Ovary (tissue), 3 donors: Measurements from ENCODE around the gene KCTD3.

Source experiments
- POLR2A ChIP-seq: fragments of 450-650 bp; IDR thresholded peaks from one replicate; pipeline ENCODE4 v1.6.1; 2017; ENCODE audit warnings: antibody characterized with exemption, mild to moderate bottlenecking, moderate library complexity
- TF ChIP-seq, protein P1 (sequence below), 3 donors: fragments of 450-650 bp in 2 of 3; fragments of 200-600 bp in 1 of 3; IDR thresholded peaks; one replicate each; pipeline versions ENCODE4 v1.5.1 to v1.8.0; 2016 to 2022; ENCODE audit warnings: antibody characterized with exemption in 3 of 3, mild to moderate bottlenecking in 1 of 3
- donor health status: DM: no; HTN: no; CAD: no.

DNA sequence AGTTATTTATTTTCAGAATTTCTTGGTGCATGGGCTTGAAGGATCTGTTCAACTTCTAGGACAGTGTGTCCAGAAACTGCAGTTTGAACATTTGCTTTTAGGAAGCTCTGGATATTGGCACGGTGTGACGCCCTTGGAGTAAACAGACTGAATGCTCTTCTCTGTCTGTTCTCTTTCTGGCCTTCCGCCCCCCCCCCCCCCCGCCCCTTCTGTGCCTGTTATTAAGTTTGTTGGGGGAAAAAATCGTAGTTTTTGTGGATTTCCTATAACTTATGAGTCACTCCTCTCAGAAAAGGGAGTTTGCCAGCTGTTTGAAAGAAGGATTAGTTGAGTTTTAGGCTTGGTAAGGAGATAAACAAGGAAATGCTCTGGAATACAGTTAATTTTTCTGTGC, 1.2 kb downstream of the KCTD3 start:
- TF ChIP-seq, protein P1, sequence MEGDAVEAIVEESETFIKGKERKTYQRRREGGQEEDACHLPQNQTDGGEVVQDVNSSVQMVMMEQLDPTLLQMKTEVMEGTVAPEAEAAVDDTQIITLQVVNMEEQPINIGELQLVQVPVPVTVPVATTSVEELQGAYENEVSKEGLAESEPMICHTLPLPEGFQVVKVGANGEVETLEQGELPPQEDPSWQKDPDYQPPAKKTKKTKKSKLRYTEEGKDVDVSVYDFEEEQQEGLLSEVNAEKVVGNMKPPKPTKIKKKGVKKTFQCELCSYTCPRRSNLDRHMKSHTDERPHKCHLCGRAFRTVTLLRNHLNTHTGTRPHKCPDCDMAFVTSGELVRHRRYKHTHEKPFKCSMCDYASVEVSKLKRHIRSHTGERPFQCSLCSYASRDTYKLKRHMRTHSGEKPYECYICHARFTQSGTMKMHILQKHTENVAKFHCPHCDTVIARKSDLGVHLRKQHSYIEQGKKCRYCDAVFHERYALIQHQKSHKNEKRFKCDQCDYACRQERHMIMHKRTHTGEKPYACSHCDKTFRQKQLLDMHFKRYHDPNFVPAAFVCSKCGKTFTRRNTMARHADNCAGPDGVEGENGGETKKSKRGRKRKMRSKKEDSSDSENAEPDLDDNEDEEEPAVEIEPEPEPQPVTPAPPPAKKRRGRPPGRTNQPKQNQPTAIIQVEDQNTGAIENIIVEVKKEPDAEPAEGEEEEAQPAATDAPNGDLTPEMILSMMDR (IDR thresholded peaks at IDR 0.05): no peak
- TF ChIP-seq POLR2A: no peak
